ENCODE measurements around the gene SH2D1B. TPM values are rescaled to one million over a fixed set of nuclear protein-coding genes. Genes with fewer than 3 reads are reported as not detected.

Gene SH2D1B
- total and polyA plus RNA-seq, 10 of the 15 experiments (the other 5 are each of a cell fraction or from before 2014, with no cell fraction given), result 0.18 TPM; not detected in 9

DNA sequence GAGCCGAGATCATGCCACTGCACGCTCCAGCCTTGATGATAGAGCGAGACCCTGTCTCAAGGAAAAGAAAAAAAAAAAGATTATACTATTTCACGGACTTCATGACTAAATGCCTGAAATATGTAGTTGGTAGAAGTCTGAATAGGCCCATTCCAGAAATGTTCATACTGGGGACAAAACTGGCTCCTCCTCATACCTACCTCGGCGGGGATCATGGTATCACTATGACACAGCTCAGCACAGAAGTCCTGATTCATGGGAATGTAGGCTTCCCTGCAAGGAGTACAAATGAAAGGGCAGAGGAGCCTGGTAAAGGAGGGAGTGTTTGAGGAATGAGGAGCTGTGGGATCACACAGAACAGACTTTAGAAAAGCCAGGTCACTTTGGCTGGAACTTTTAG lies 40.3 kb downstream of the SH2D1B start:
- in situ Hi-C loops (cut with MboI) (no loop called here), intact Hi-C loops (cut with micrococcal nuclease; ENCODE audit: unreplicated experiment) (no loop called here)
- Histone ChIP-seq H2AFZ (ENCODE audit: control insufficient read depth, low read depth, low read length) (no peak overlapping the region), H4K20me1 (ENCODE audit: control insufficient read depth, insufficient read depth) (no peaks in the 10 kb centered on the region; the same call in 1 of the 2 replicates), H3K4me3 (no peak overlapping the region), H3K36me3 (ENCODE audit: control insufficient read depth in 2 of 2, insufficient read depth in 2 of 2, low read length in 1 of 2) (no peaks in the 10 kb centered on the region), H3K27ac (ENCODE audit: control insufficient read depth, insufficient read depth) (no peak overlapping the region), H3K79me2 (ENCODE audit: control insufficient read depth, insufficient read depth, low read length) (no peaks in the 10 kb centered on the region), H3K4me1 (ENCODE audit: control insufficient read depth, insufficient read depth, low read length) (no peaks in the 10 kb centered on the region), H3K27me3 (replicated peaks in 1 of 2; ENCODE audit: control insufficient read depth in 2 of 2, insufficient read depth in 2 of 2, low read length in 1 of 2) (no peaks in the 10 kb centered on the region), H3K9me3 (replicated peaks; ENCODE audit: control insufficient read depth, insufficient read depth, low read length) (no peaks in the 10 kb centered on the region), H3K9ac (ENCODE audit: control insufficient read depth, insufficient read depth, low read length) (no peak overlapping the region), H3K4me2 (ENCODE audit: control insufficient read depth, insufficient read depth) (no peak overlapping the region)
- POLR2A ChIA-PET, result interaction anchor here (0.6 kb wide), 1 partner anchor 111 kb away, joined by 5 read pairs; no protein-coding TSS in a partner anchor
- RAD21 ChIA-PET (ENCODE audit: unreplicated experiment), result interaction anchor here (0.8 to 1.2 kb wide), 3 partner anchors 9 to 20 kb away, joined by 3 to 4 read pairs (median 3); no protein-coding TSS in a partner anchor
- no TSS peak for BruUV-seq (replicated peaks)
- WGBS (ENCODE audit: insufficient coverage, insufficient replicate concordance, low lambda C conversion rate, missing lambda C conversion rate), result 45% methylated on average over 6 of the region's 6 CpGs
- CTCF ChIA-PET, result interaction anchor here (1.0 to 3.0 kb wide), 4 partner anchors 9 to 18 kb away, joined by 3 to 15 read pairs (median 6); no protein-coding TSS in a partner anchor
- no peak for TF ChIP-seq ZZZ3 (IDR thresholded peaks at IDR 0.05; ENCODE audit: control insufficient read depth, insufficient read length, low read depth)
- TF ChIP-seq ETV6 (conservative IDR thresholded peaks at IDR 0.05 in 1 of 2, IDR thresholded peaks at IDR 0.05 in 1 of 2; ENCODE audit: borderline replicate concordance in 1 of 2, low read depth in 1 of 2), result no peak
- no peak for TF ChIP-seq ZNF687 (IDR thresholded peaks at IDR 0.05)
- no peak for TF ChIP-seq JUNB (IDR thresholded peaks at IDR 0.05)
- no peak for TF ChIP-seq BACH1 (IDR thresholded peaks at IDR 0.05; ENCODE audit: borderline replicate concordance)
- TF ChIP-seq TBL1XR1 (IDR thresholded peaks at IDR 0.05; ENCODE audit: low read depth, low read length), result no peak
- TF ChIP-seq TAF1 (IDR thresholded peaks at IDR 0.05; ENCODE audit: borderline replicate concordance, low read depth, low read length), result no peak
- no peak for TF ChIP-seq GABPA (IDR thresholded peaks at IDR 0.05; ENCODE audit: low read depth)
- TF ChIP-seq CBX3 (IDR thresholded peaks at IDR 0.05; ENCODE audit: borderline replicate concordance, low read depth), result no peak
- DNase-seq (ENCODE audit: low read depth, low spot score) (no peak), FAIRE-seq (no peak), ATAC-seq (no peak)
- SMC1A ChIA-PET (ENCODE audit: uncharacterized antibody, unreplicated experiment), result interaction anchor here (1.1 to 2.2 kb wide), 5 partner anchors 8 to 17 kb away, joined by 3 to 6 read pairs (median 6); no protein-coding TSS in a partner anchor
